Inflammatory macrophage treated with lipopolysaccharide for 1 hour (primary cell): Measurements from ENCODE around the gene ADM5.

Experiments
- DNase-seq, 2 donors: peaks; one replicate each; pipeline ENCODE4 v3.0.0-alpha.2; 2020 to 2022

Gene ADM5

GRCh38 chr19:49689133-49690078 is at the start of gene ADM5:
Gene ADM5, plus strand, starts transcription at chr19:49689594. Its CDS starts 244 bp downstream, at chr19:49689838.
- DNase-seq, result no peak

GRCh38 chr19:49640113-49640898 is 49.1 kb upstream of the ADM5 start, which contains the start of gene RRAS:
Gene RRAS, minus strand, starts transcription at chr19:49640143. Its CDS starts 45 bp downstream, at chr19:49640098.
- peak; percentile 100 for DNase-seq

- DNase-seq, result peak; percentile 99
Measured at GRCh38 chr19:49641688-49642491, 47.5 kb upstream of the ADM5 start, which contains the start of gene SCAF1. Gene SCAF1, plus strand, starts transcription at chr19:49642209. Its CDS starts 2,818 bp downstream, at chr19:49645027.

GRCh38 chr19:49642492-49643035 is 46.8 kb upstream of the ADM5 start:
- DNase-seq, result no peak

GRCh38 chr19:49643466-49643865 is 45.9 kb upstream of the ADM5 start:
- DNase-seq, result no peak

GRCh38 chr19:49645592-49645991 is 43.8 kb upstream of the ADM5 start:
- DNase-seq, result no peak

- DNase-seq, result no peak
Measured at GRCh38 chr19:49645995-49646394, 43.4 kb upstream of the ADM5 start.

GRCh38 chr19:49646586-49646985 is 42.8 kb upstream of the ADM5 start:
- DNase-seq, result no peak

- DNase-seq, result no peak
Measured at GRCh38 chr19:49651029-49651819, 38.2 kb upstream of the ADM5 start.

GRCh38 chr19:49651820-49652550 is 37.4 kb upstream of the ADM5 start:
- no peak for DNase-seq

GRCh38 chr19:49652551-49653465 is 36.6 kb upstream of the ADM5 start:
- no peak for DNase-seq

- DNase-seq, result no peak
Measured at GRCh38 chr19:49653466-49653806, 36.0 kb upstream of the ADM5 start.

GRCh38 chr19:49654581-49654980 is 34.8 kb upstream of the ADM5 start:
- DNase-seq, result no peak

GRCh38 chr19:49655570-49656455 is 33.6 kb upstream of the ADM5 start:
- no peak for DNase-seq

- no peak for DNase-seq
Measured at GRCh38 chr19:49656456-49657109, 32.8 kb upstream of the ADM5 start.

GRCh38 chr19:49657493-49658138 is 31.8 kb upstream of the ADM5 start:
- no peak for DNase-seq

- no peak for DNase-seq
Measured at GRCh38 chr19:49658139-49658517, 31.3 kb upstream of the ADM5 start.
